HepG2 (cell line): Measurements from ENCODE around the gene HOXC9. TPM values are rescaled to one million over a fixed set of nuclear protein-coding genes. Genes with fewer than 3 reads are reported as not detected.

ENCODE experiments used
- ATAC-seq: fragments of 200-7000 bp; cut with Tn5 transposase; 3 replicates; pipeline ENCODE4 v1.9.1; 2020; ENCODE audit warnings: mild to moderate bottlenecking, moderate library complexity
- BruUV-seq: library from RNA; stranded (reverse); fragments of 400-500 nt; replicated peaks from 2 replicates; lab custom pipeline; 2021; lab: Mats Ljungman, UMichigan
- CTCF ChIA-PET: fragments of 300-600 bp; formaldehyde crosslinking; extraction: SDS; loops from one replicate; lab custom pipeline; 2021; ENCODE audit warnings: low total read pairs, inconsistent platforms, low intra/inter-chr PET ratio; lab: Yijun Ruan, JAX
- POLR2A ChIA-PET: fragments of 350-600 bp; sonication (Branson Sonifier 250); formaldehyde crosslinking; loops from one replicate; lab custom pipeline; 2020; ENCODE audit warnings: antibody characterized with exemption, inconsistent platforms; lab: Yijun Ruan, JAX
- DNase-seq: peaks from one replicate; pipeline ENCODE4 v3.0.0-alpha.2; 2015; ENCODE audit warnings: low spot score
- FAIRE-seq: peaks from 3 replicates; lab custom pipeline; 2011; peaks lifted over from hg19 to GRCh38; lab: Jason Lieb, UNC
- H2AFZ ChIP-seq: one replicate; pipeline ENCODE4 v1.6.1; 2011; ENCODE audit warnings: low read length, inconsistent platforms
- H3K27ac ChIP-seq: fragments of 300-600 bp; 3 replicates; pipeline ENCODE4 v1.8.0; 2011; ENCODE audit warnings: mixed run types, mild to moderate bottlenecking, mixed read lengths, low read length, inconsistent platforms; ENCODE audit not compliant: insufficient read depth; ENCODE audit errors: extremely low read length
- H3K27me3 ChIP-seq, 2 experiments: fragments of 200-600 bp in 1 of 2; 2 replicates in 1 of 2; 3 replicates in 1 of 2; pipeline versions ENCODE4 v1.6.0 to v1.8.0; 2011; ENCODE audit warnings: low read length in 2 of 2, mild to moderate bottlenecking in 2 of 2, moderate library complexity in 2 of 2, inconsistent platforms in 1 of 2; ENCODE audit not compliant: insufficient read depth in 2 of 2, control insufficient read depth in 1 of 2
- H3K36me3 ChIP-seq, 2 experiments: fragments of 200-600 bp in 1 of 2; replicated peaks in 1 of 2; 2 replicates in 1 of 2; 3 replicates in 1 of 2; pipeline versions ENCODE4 v1.5.1 to v1.8.0; 2011; ENCODE audit warnings: low read length in 2 of 2, inconsistent platforms in 1 of 2; ENCODE audit not compliant: insufficient read depth in 2 of 2, control insufficient read depth in 1 of 2
- H3K4me1 ChIP-seq: 2 replicates; pipeline ENCODE4 v1.5.1; 2012; ENCODE audit warnings: low read length, inconsistent platforms; ENCODE audit not compliant: insufficient read depth
- H3K4me2 ChIP-seq: 2 replicates; pipeline ENCODE4 v1.6.0; 2011; ENCODE audit warnings: low read depth, low read length, inconsistent platforms
- H3K4me3 ChIP-seq, 3 experiments: fragments of 200-600 bp in 1 of 3; sonication (generic), shearing (Covaris generic) in 1 of 3; replicated peaks in 1 of 3; 2 replicates each; pipeline ENCODE4 v1.5.1; 2011 to 2016; ENCODE audit warnings: low read length in 3 of 3, inconsistent platforms in 2 of 3, low read depth in 2 of 3, mild to moderate bottlenecking in 2 of 3, control low read depth in 1 of 3, mixed read lengths in 1 of 3; ENCODE audit not compliant: insufficient read depth in 1 of 3
- H3K79me2 ChIP-seq: one replicate; pipeline ENCODE4 v1.6.1; 2011; ENCODE audit warnings: low read length, inconsistent platforms; ENCODE audit not compliant: insufficient read depth
- H3K9ac ChIP-seq: 2 replicates; pipeline ENCODE4 v1.6.0; 2011; ENCODE audit warnings: mild to moderate bottlenecking, low read depth, low read length, inconsistent platforms; ENCODE audit not compliant: insufficient read depth
- H3K9me3 ChIP-seq: 2 replicates; pipeline ENCODE4 v1.5.1; 2012; ENCODE audit warnings: mild to moderate bottlenecking, low read length
- H4K20me1 ChIP-seq: 2 replicates; pipeline ENCODE4 v1.6.0; 2011; ENCODE audit warnings: inconsistent platforms, mild to moderate bottlenecking, low read length, moderate library complexity; ENCODE audit not compliant: insufficient read depth
- MBD4 ChIP-seq: IDR thresholded peaks from 2 replicates; pipeline ENCODE4 v1.6.1; 2012; ENCODE audit warnings: low read length, inconsistent platforms, borderline replicate concordance
- MYC ChIP-seq: sonication (generic); formaldehyde crosslinking; IDR thresholded peaks from 2 replicates; pipeline ENCODE4 v1.9.0; 2021; ENCODE audit warnings: missing genetic modification reagents, borderline replicate concordance
- TFDP1 ChIP-seq: IDR thresholded peaks from 2 replicates; pipeline ENCODE4 v1.6.1; 2016; ENCODE audit warnings: missing compliant biosample characterization, missing genetic modification reagents, borderline replicate concordance
- XRCC5 ChIP-seq: fragments of 200-400 bp; formaldehyde crosslinking; optimal IDR thresholded peaks from 2 replicates; pipeline ENCODE3; 2017; ENCODE audit warnings: mild to moderate bottlenecking, low read length
- ZBTB37 ChIP-seq: sonication (generic); formaldehyde crosslinking; IDR thresholded peaks from 2 replicates; pipeline ENCODE4 v1.4.0; 2020; ENCODE audit warnings: mild to moderate bottlenecking, missing genetic modification reagents
- ZFP36L2 ChIP-seq: sonication (generic); formaldehyde crosslinking; IDR thresholded peaks from 2 replicates; pipeline ENCODE4 v1.4.0; 2020; ENCODE audit warnings: missing genetic modification reagents
- ZNF331 ChIP-seq: sonication (generic); formaldehyde crosslinking; IDR thresholded peaks from 2 replicates; pipeline ENCODE4 v1.4.0; 2020; ENCODE audit warnings: missing genetic modification reagents
- ZNF44 ChIP-seq: sonication (generic); formaldehyde crosslinking; IDR thresholded peaks from 2 replicates; pipeline ENCODE4 v1.5.1; 2020; ENCODE audit warnings: mild to moderate bottlenecking, missing genetic modification reagents
- ZNF605 ChIP-seq: sonication (generic); formaldehyde crosslinking; IDR thresholded peaks from 2 replicates; pipeline ENCODE4 v1.8.0; 2022; ENCODE audit warnings: mild to moderate bottlenecking, missing genetic modification reagents
- ZNF784 ChIP-seq: sonication (generic); formaldehyde crosslinking; IDR thresholded peaks from 2 replicates; pipeline ENCODE4 v1.5.1; 2020; ENCODE audit warnings: missing genetic modification reagents, mild to moderate bottlenecking, borderline replicate concordance
- WGBS: methylation state at CpG from one replicate; pipeline ENCODE4 v1.1.6; 2017; ENCODE audit warnings: low lambda C conversion rate; 5-methylcytosine and 5-hydroxymethylcytosine counted together
- in situ Hi-C: cut with HindIII; loops from 2 replicates; pipeline ENCODE4 v1.10.0; 2017; ENCODE audit warnings: low pct_unique_long_range_greater_than_20kb; ENCODE audit not compliant: extremely low pct_ligation_motif_present
- intact Hi-C: fragments of 100-400 bp; cut with micrococcal nuclease; formaldehyde crosslinking; loops from one replicate; pipeline ENCODE4 v1.10.0; 2022; ENCODE audit not compliant: unreplicated experiment
- polyA plus RNA-seq, 8 experiments: library from polyadenylated mRNA; depleted of rRNA in 3 of 8; stranded (reverse) in 7 of 8; unstranded in 1 of 8; fragments of >200 nt; fragmentation: Illumina TruSeq in 4 of 8; extraction: Trizol in 4 of 8; gene quantifications; 2 replicates each; pipeline versions ENCODE4 v1.2.1 to v1.2.3, GENCODE V29; 2011 to 2016; ENCODE audit warnings: low read depth in 4 of 8, missing spikeins in 1 of 8, mixed read lengths in 1 of 8; ENCODE audit not compliant: insufficient read depth in 1 of 8
- total RNA-seq, 5 experiments: library from RNA; depleted of rRNA; stranded (reverse); fragments of >200 nt; fragmentation: Illumina TruSeq; extraction: Trizol; gene quantifications; 2 replicates each; pipeline ENCODE4 v1.2.3, GENCODE V29; 2016; ENCODE audit warnings: low read depth in 1 of 5
- TF ChIP-seq, protein P1 (sequence below): sonication (generic); formaldehyde crosslinking; IDR thresholded peaks from 2 replicates; pipeline ENCODE4 v1.4.0; 2020; ENCODE audit warnings: mild to moderate bottlenecking, missing genetic modification reagents

The HOXC9 gene
- total and polyA plus RNA-seq, 2 of the 13 experiments (the other 11 are each of a cell fraction or from before 2014, with no cell fraction given): 0.11 to 1.1 TPM

DNA sequence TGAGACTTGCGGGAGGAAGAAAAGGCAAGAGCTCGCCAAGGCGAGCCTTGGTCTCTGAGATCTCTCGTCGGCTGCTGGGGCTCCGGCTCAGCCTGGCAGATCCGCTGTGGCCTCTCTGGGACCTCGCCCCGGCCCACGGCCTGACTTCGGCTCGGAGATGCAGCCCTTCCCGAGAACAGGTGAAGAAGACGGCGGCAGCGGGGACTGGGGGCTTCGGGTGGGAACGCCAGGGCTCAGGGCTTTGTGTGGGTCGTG, 6.0 kb upstream of the HOXC9 start:
- ChIA-PET POLR2A (no interaction called here), CTCF (no interaction called here)
- Histone ChIP-seq H4K20me1 (no peaks in the 10 kb centered on the region), H3K4me3 (peak overlapping the region in 1 of 3 experiments; percentile 48; a peak in 1 of 6 replicates), H3K9ac (no peak overlapping the region), H3K9me3 (no peaks in the 10 kb centered on the region), H3K27ac (no peak overlapping the region), H3K79me2 (no peaks in the 10 kb centered on the region), H3K4me2 (peak overlapping the region; percentile 63), H3K36me3 (no peaks in the 10 kb centered on the region), H3K4me1 (peaks cover 34% of the 10 kb centered on the region), H3K27me3 (peaks cover 10 to 61% of the 10 kb centered on the region in 2 experiments), H2AFZ (no peak overlapping the region)
- TF ChIP-seq MBD4: no peak
- 0 out of 2 replicates have a peak, but pooled peaks have one; percentile 42 for TF ChIP-seq ZNF784 (CRISPR knock-in tag)
- no peak for TF ChIP-seq ZNF605
- TF ChIP-seq ZNF44 (CRISPR knock-in tag): 0 out of 2 replicates have a peak, but pooled peaks have one; percentile 46
- no peak for FAIRE-seq
- 73% methylated on average over 7 of the region's 19 CpGs for WGBS
- ATAC-seq: no peak
- intact Hi-C loops (no loop called here), in situ Hi-C loops (loop anchor here (10.0 kb wide), 1 partner anchor 381 kb away; no protein-coding TSS in a partner anchor)
- no TSS peak for BruUV-seq
- no peak for DNase-seq

DNA sequence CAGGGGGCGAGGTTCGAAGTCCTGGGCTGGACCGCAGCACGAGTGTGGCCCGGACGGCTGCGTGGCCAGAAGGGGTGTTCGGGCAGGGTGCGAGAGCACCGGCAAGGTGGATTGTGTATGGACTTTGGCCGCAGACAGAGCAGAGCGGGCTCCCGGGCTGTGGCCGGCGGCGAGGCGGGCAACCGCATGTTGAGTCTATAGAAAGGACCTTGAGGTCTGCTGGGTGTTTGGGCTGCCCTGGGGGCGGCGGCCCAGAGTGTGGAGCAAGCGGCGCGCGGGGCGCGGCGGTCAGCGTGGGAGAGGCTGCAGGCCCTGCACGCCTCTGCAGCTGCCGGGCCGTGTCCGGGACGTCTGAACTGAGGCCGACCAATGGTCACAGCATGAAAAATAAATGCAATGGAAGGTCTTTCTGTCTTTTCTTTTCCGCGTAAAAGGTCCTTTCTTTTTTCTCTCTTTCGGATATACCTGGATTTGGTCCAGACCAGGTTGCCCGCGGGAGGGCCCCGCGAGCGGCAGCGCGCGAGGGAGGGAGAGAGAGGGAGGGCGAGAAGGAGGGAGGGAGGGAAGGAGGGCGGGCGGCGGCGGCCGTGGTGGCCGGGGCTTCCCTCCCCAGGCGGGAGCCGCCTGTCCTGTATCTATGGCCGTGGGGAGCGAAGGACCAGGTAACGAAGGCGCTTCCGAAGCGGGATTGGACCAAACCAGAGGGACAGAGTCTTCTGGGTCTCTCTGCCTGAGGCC, 5.5 kb upstream of the HOXC9 start:
- intact Hi-C loops: no loop called here
- no peak overlapping the region for H3K9ac ChIP-seq
- ChIA-PET POLR2A (no interaction called here), CTCF (no interaction called here)
- BruUV-seq: no TSS peak
- no peaks in the 10 kb centered on the region for H4K20me1 ChIP-seq
- in situ Hi-C loops: loop anchor here (10.0 kb wide), 1 partner anchor 380 kb away; no protein-coding TSS in a partner anchor
- peak overlapping the region; percentile 23 to 48 (median 29); a peak in 3 of 6 replicates for H3K4me3 ChIP-seq
- no peaks in the 10 kb centered on the region for H3K79me2 ChIP-seq
- no peak overlapping the region for H3K27ac ChIP-seq
- no peak overlapping the region for H2AFZ ChIP-seq
- peak overlapping the region; percentile 63 for H3K4me2 ChIP-seq
- DNase-seq: peak; percentile 57
- peak; percentile 89 for ATAC-seq
- peaks cover 29% of the 10 kb centered on the region for H3K4me1 ChIP-seq
- FAIRE-seq: no peak
- 53% methylated on average over 32 of the region's 60 CpGs for whole genome bisulfite sequencing
- peaks cover 10 to 61% of the 10 kb centered on the region in 2 experiments for H3K27me3 ChIP-seq
- no peaks in the 10 kb centered on the region for H3K9me3 ChIP-seq
- no peaks in the 10 kb centered on the region for H3K36me3 ChIP-seq
- no peak for TF ChIP-seq ZFP36L2 (CRISPR knock-in tag)
- peak; percentile 37; the same call in 1 of the 2 replicates for TF ChIP-seq ZNF331 (CRISPR knock-in tag)
- peak; percentile 48 for TF ChIP-seq XRCC5
- peak; percentile 70; the same call in 1 of the 2 replicates for TF ChIP-seq MYC (CRISPR knock-in tag)
- peak; percentile 75; the same call in 1 of the 2 replicates for TF ChIP-seq TFDP1 (CRISPR knock-in tag)
- TF ChIP-seq, protein P1, sequence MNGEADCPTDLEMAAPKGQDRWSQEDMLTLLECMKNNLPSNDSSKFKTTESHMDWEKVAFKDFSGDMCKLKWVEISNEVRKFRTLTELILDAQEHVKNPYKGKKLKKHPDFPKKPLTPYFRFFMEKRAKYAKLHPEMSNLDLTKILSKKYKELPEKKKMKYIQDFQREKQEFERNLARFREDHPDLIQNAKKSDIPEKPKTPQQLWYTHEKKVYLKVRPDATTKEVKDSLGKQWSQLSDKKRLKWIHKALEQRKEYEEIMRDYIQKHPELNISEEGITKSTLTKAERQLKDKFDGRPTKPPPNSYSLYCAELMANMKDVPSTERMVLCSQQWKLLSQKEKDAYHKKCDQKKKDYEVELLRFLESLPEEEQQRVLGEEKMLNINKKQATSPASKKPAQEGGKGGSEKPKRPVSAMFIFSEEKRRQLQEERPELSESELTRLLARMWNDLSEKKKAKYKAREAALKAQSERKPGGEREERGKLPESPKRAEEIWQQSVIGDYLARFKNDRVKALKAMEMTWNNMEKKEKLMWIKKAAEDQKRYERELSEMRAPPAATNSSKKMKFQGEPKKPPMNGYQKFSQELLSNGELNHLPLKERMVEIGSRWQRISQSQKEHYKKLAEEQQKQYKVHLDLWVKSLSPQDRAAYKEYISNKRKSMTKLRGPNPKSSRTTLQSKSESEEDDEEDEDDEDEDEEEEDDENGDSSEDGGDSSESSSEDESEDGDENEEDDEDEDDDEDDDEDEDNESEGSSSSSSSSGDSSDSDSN (CRISPR knock-in tag): peak; percentile 64
- no peak for TF ChIP-seq ZBTB37
